Tibial artery (tissue), 4 donors: ENCODE measurements around the gene TRPM2.

Experiments
- DNase-seq, 2 donors: peaks; one replicate each; pipeline ENCODE4 v3.0.0-alpha.2; 2019
- H3K27ac ChIP-seq, 2 donors: fragments of 200-600 bp; sonication (generic) in 1 of 2; 1 replicate in 1 of 2; 2 replicates in 1 of 2; pipeline ENCODE4 v1.5.1; 2018 to 2019; ENCODE audit warnings: mild to moderate bottlenecking in 1 of 2
- H3K27me3 ChIP-seq, 2 donors: fragments of 200-600 bp; sonication (generic) in 1 of 2; one replicate each; pipeline versions ENCODE4 v1.5.1 to v1.6.0; 2016 to 2019
- H3K36me3 ChIP-seq, 3 donors: fragments of 200-600 bp; sonication (generic) in 2 of 3; one replicate each; pipeline ENCODE4 v1.5.1; 2016 to 2019; ENCODE audit warnings: mild to moderate bottlenecking in 2 of 3
- H3K4me1 ChIP-seq, 4 donors: fragments of 200-600 bp; sonication (generic) in 2 of 4; 1 replicate in 3 of 4; 2 replicates in 1 of 4; pipeline ENCODE4 v1.5.1; 2016 to 2019
- H3K4me3 ChIP-seq, 2 donors: fragments of 200-600 bp; sonication (generic) in 1 of 2; 1 replicate in 1 of 2; 2 replicates in 1 of 2; pipeline ENCODE4 v1.5.1; 2018 to 2019; ENCODE audit warnings: mild to moderate bottlenecking in 2 of 2
- H3K9me3 ChIP-seq, 3 donors: fragments of 200-600 bp; sonication (generic) in 1 of 3; one replicate each; pipeline ENCODE4 v1.5.1; 2016 to 2019
- CTCF ChIP-seq, 2 experiments: fragments of 200-600 bp in 1 of 2; fragments of 450-650 bp in 1 of 2; IDR thresholded peaks; one replicate each; pipeline ENCODE4 v1.5.1; 2017 to 2019; ENCODE audit warnings: antibody characterized with exemption in 2 of 2, mild to moderate bottlenecking in 1 of 2, moderate library complexity in 1 of 2
- intact Hi-C: fragments of 100-400 bp; cut with DNase I; formaldehyde crosslinking; loops from one replicate; pipeline ENCODE4 v1.15.0; 2023; ENCODE audit warnings: low total_unique reads

TRPM2 gene

DNA sequence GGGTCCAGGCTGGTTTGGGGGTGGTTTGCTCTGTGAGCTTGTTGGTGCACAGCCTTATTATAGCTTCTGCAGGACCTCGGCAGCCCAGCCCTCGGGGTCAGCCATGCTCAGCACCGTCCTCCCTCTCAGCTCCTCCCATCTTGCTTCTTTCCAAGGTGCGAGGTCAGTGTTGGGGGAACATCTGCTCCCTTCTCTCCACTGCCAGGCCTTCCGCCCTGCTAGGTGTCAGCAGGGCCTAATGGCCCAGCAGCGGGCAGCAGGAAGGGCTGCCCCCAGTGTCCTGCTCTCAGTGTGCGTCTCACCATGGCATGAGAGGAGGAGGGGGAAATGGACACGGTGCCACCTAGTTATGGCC is 65.4 kb downstream of the TRPM2 start:
- no peaks in the 10 kb centered on the region for H3K4me1 ChIP-seq
- H3K4me3 ChIP-seq = no peak overlapping the region
- H3K36me3 ChIP-seq = no peaks in the 10 kb centered on the region
- H3K9me3 ChIP-seq = no peaks in the 10 kb centered on the region
- intact Hi-C loops = no loop called here
- H3K27ac ChIP-seq = no peak overlapping the region
- peaks cover 0 to 49% of the 10 kb centered on the region in 2 donors for H3K27me3 ChIP-seq
- TF ChIP-seq CTCF (IDR thresholded peaks at IDR 0.05) = no peak
- peak in 1 of 2 donors; percentile 51 for DNase-seq

DNA sequence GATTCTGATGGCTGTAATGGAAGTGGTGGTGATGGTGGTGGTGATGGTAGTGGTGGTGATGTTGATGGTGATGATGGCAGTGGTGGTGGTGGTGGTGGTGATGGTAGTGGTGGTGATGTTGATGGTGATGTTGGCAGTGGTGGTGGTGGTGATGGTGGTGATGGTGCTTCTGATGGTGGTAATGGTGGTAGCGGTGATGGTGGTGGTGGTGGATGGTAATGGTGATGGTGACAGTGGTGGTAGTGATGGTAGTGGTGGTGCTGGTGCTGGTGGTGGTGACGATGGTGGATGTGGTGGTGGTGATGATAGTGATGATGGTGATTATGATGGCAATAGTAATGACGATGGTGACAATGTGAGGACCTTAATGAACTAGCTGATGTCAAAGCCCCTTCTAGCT is 66.3 kb downstream of the TRPM2 start:
- Histone ChIP-seq H3K4me3 (no peak overlapping the region), H3K36me3 (no peaks in the 10 kb centered on the region), H3K27ac (no peak overlapping the region), H3K9me3 (no peaks in the 10 kb centered on the region), H3K4me1 (no peaks in the 10 kb centered on the region), H3K27me3 (peaks cover 0 to 49% of the 10 kb centered on the region in 2 donors)
- intact Hi-C loops = no loop called here
- no peak for TF ChIP-seq CTCF (IDR thresholded peaks at IDR 0.05)
- DNase-seq = peak in 1 of 2 donors; percentile 19

GRCh38 chr21:44420416-44421205 is 67.2 kb downstream of the TRPM2 start:
- no peak overlapping the region for H3K4me3 ChIP-seq
- intact Hi-C loops = no loop called here
- H3K9me3 ChIP-seq = no peaks in the 10 kb centered on the region
- no peak for TF ChIP-seq CTCF (IDR thresholded peaks at IDR 0.05)
- H3K27me3 ChIP-seq = peaks cover 0 to 49% of the 10 kb centered on the region in 2 donors
- peak in 1 of 2 donors; percentile 27 for DNase-seq
- H3K27ac ChIP-seq = no peak overlapping the region
- no peaks in the 10 kb centered on the region for H3K36me3 ChIP-seq
- no peaks in the 10 kb centered on the region for H3K4me1 ChIP-seq

DNA sequence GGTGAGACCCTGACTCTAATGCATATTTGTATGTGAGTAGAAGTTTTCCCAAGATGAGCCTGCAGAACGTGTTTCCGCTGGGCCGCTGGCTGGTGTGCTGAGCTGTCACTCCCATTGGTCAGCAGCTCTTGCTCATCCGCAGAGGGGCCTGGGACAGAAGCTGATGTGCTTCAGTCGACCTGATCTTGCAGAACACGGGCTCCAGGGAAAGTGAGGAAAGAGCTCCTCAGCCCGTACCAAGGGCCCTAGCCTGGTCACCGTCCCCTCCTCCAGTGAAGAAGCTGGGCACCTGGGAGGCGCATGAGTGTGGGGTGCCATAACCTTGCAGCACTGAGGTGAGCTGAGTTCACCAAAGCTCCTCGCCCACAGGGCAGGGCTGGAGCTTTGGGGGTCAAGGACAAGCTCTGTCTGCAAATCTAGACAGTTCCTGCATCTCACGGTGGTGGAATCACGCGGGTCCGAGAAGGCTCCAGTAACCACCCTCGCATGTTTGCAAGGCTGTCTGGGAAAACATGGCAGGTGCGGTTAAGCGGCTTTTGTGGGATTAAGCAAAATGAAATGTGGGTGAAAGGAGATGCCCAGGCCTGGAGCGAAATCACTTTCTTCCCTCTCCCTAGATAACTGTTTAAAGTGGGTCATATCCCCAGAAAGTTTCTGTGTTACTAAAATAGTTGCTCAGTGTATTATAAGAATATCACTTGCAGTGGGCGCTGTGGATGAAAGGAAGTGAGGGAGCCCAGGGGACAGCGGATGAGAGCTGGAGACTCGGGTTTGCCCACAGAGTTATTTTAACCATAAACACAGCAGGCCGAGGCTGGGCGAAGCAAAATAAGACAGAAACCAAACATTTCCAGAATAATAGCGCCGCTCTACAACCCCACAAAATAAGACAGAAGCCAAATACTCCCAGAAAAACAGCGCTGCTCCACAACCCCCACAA is 68.8 kb downstream of the TRPM2 start:
- Histone ChIP-seq H3K4me3 (no peak overlapping the region), H3K4me1 (no peaks in the 10 kb centered on the region), H3K27me3 (peaks cover 0 to 54% of the 10 kb centered on the region in 2 donors), H3K36me3 (no peaks in the 10 kb centered on the region), H3K27ac (no peak overlapping the region), H3K9me3 (no peaks in the 10 kb centered on the region)
- intact Hi-C loops = no loop called here
- TF ChIP-seq CTCF (IDR thresholded peaks at IDR 0.05) = no peak
- peak; percentile 11 to 24 for DNase-seq

DNA sequence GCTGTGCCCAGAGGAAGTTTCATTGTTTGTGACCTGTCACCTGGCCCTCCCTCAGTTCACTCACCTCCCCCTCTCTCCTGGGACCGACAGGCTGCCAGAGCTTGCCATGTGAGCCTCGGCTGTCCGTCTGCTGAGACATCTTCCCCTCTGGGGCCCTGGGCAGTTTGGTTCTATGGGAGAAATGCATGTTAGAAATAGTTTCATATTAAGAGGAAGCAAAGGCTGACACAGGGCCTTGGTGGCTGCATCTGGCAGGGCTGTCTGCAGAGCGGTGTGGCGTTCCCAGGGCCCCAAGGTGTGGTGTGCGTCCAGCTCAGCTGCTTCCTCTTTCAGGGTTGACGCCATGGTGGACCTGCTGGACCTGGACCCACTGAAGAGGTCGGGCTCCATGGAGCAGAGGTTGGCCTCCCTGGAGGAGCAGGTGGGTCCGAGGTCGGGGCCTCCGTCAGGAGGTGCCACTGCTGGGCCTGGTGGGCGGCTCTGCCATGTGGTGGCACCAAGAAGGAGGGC is 69.9 kb downstream of the TRPM2 start:
- peak; percentile 13 to 47 for DNase-seq
- no peak overlapping the region for H3K4me3 ChIP-seq
- H3K27ac ChIP-seq = no peak overlapping the region
- H3K27me3 ChIP-seq = peaks cover 0 to 51% of the 10 kb centered on the region in 2 donors
- H3K36me3 ChIP-seq = no peaks in the 10 kb centered on the region
- intact Hi-C loops = no loop called here
- TF ChIP-seq CTCF (IDR thresholded peaks at IDR 0.05) = no peak
- no peaks in the 10 kb centered on the region for H3K9me3 ChIP-seq
- no peaks in the 10 kb centered on the region for H3K4me1 ChIP-seq
